Subcutaneous abdominal adipose tissue (tissue), 5 donors: Measurements from ENCODE around the gene ABHD18.
A peak's percentile ranks its signal among the peaks of the same experiment; 100 is the strongest.
"Not testable (repeated sequence)": the region's sequence is repeated elsewhere in the genome, so short reads cannot be mapped to it uniquely, and the experiment has no call there.

Experiments used
- H3K27ac ChIP-seq: one replicate; pipeline ENCODE4 v1.7.0; 2013; ENCODE audit warnings: low read depth, mild to moderate bottlenecking, inconsistent platforms, low read length, moderate library complexity
- H3K27me3 ChIP-seq, 5 donors: one replicate each; pipeline ENCODE4 v1.7.0; 2013; ENCODE audit warnings: low read length in 5 of 5, inconsistent platforms in 1 of 5; ENCODE audit not compliant: control insufficient read depth in 5 of 5, insufficient read depth in 4 of 5
- H3K36me3 ChIP-seq, 5 donors: one replicate each; pipeline ENCODE4 v1.7.0; 2013; ENCODE audit warnings: low read length in 5 of 5; ENCODE audit not compliant: control insufficient read depth in 5 of 5, insufficient read depth in 5 of 5
- H3K4me1 ChIP-seq, 5 donors: one replicate each; pipeline ENCODE4 v1.7.0; 2013; ENCODE audit warnings: low read length in 5 of 5, mild to moderate bottlenecking in 3 of 5, moderate library complexity in 1 of 5; ENCODE audit not compliant: control insufficient read depth in 5 of 5, insufficient read depth in 5 of 5
- H3K4me3 ChIP-seq, 5 donors: one replicate each; pipeline ENCODE4 v1.7.0; 2013; ENCODE audit warnings: low read length in 5 of 5, low read depth in 1 of 5
- H3K9ac ChIP-seq, 5 donors: one replicate each; pipeline ENCODE4 v1.7.0; 2013; ENCODE audit warnings: low read length in 5 of 5, mild to moderate bottlenecking in 4 of 5, moderate library complexity in 3 of 5
- H3K9me3 ChIP-seq, 5 donors: one replicate each; pipeline ENCODE4 v1.7.0; 2013; ENCODE audit warnings: low read length in 5 of 5; ENCODE audit not compliant: control insufficient read depth in 5 of 5
- donor health status: healthy.
- donor health status: healthy.
- donor health status: healthy.
- donor health status: healthy.
- donor health status: healthy.

Gene ABHD18

DNA sequence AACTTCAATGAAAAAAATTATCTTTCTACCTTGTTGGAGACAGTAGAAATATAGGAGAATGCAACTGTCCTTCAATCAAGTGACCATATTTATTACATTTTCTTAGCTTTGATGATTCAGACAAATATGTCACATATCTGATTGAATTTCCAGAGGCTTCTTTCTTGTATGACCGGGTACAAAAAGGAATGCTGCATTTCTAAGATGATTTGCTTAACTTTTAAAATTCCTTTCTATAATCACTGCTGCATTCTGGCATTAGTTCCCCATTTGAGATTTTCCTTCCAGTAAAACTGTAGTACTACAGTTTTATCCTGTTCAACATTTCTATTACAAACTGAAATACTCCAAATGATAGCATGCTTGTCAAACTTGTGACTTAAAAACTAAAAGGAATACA is 5.4 kb upstream of the ABHD18 start:
- Histone ChIP-seq H3K27ac (no peak overlapping the region), H3K9me3 (no peaks in the 10 kb centered on the region)

DNA sequence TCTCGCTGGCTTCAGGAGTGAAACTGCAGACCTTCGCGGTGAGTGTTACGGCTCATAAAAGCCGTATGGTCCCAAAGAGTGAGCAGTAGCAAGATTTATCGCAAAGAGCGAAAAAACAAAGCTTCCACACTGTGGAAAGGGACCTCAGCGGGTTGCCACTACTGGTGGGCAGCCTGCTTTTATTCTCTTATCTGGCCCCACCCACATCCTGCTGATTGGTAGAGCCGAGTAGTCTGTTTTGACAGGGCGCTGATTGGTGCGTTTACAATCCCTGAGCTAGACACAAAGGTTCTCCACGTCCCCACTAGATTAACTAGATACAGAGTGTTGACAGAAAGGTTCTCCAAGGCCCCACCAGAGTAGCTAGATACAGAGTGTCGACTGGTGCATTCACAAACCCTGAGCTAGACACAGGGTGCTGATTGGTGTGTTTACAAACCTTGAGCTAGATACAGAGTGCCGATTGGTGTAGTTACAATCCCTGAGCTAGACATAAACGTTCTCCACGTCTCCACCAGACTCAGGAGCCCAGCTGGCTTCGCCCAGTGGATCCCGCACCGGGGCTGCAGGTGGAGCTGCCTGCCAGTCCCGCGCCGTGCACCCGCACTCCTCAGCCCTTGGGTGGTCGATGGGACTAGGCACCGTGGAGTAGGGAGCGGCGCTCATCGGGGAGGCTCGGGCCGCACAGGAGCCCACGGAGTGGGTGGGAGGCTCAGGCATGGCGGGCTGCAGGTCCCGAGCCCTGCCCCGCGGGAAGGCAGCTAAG is 1.4 kb upstream of the ABHD18 start:
- H3K27ac ChIP-seq = not testable (repeated sequence)
- H3K4me3 ChIP-seq = peak overlapping the region in 2 of 5 donors; percentile 91 to 98

More for the DNA sequence above, 5.4 kb upstream of the ABHD18 start:
- Histone ChIP-seq H3K9ac (no peak overlapping the region), H3K4me1 (peaks cover 0 to 3% (median 2%) of the 10 kb centered on the region in 5 donors), H3K27me3 (no peaks in the 10 kb centered on the region), H3K36me3 (peaks cover 0 to 4% (median 0%) of the 10 kb centered on the region in 5 donors), H3K4me3 (no peak overlapping the region)

DNA sequence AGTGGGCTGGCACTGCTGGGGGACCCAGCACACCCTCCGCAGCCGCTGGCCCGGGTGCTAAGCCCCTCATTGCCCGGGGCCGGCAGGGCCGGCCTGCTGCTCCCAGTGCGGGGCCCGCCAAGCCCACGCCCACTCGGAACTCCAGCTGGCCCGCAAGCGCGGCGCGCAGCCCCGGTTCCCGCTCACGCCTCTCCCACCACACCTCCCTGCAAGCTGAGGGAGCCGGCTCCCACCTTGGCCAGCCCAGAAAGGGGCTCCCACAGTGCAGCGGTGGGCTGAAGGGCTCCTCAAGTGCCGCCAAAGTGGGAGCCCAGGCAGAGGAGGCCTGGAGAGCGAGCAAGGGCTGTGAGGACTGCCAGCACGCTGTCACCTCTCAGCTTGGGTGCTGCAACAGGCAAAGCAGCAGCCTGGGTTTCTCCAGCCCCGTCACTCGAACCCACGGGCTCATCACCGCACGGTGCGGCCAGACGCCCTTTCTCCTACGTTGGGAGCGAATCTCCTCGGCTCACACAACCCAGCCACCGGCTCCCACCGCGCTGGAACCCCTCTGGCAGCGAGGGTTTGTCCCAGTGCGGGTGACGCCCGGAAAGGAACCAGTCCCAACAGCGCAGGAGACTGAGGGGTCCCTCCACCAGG is 662 bp upstream of the ABHD18 start:
- H3K27me3 ChIP-seq, H3K9me3 ChIP-seq, H3K36me3 ChIP-seq: not testable (repeated sequence)
- H3K27ac ChIP-seq = peak overlapping the region; percentile 86
- peaks cover 0 to 12% (median 10%) of the 10 kb centered on the region in 5 donors for H3K4me1 ChIP-seq
- H3K9ac ChIP-seq = peak overlapping the region; percentile 73 to 99 (median 92)
- peak overlapping the region; percentile 81 to 98 (median 97) for H3K4me3 ChIP-seq

More for the DNA sequence above, 1.4 kb upstream of the ABHD18 start:
- H3K9ac ChIP-seq, H3K9me3 ChIP-seq, H3K27me3 ChIP-seq, H3K36me3 ChIP-seq: not testable (repeated sequence)
- peaks cover 0 to 12% (median 10%) of the 10 kb centered on the region in 5 donors for H3K4me1 ChIP-seq

DNA sequence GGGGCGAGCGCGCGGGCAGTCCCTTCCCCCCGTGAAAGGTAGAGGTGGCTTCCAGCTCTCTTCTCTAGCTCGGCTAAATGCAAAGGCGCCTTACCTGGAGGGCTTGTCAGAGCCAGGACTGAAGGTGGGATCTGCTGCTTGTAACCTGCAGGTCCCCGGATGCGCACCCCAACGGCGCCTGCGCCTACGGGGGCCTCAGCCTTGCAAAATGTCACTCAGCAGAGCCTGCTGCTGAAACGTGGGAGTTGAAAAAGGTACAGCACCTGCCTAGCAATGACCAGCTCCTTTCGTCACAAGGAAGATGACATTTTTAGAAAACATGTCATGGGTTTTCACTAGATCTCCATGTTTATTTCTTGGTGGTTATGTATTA is 583 bp downstream of the ABHD18 start:
- H3K36me3 ChIP-seq = no peaks in the 10 kb centered on the region
- peak overlapping the region; percentile 73 to 99 (median 86) for H3K9ac ChIP-seq
- no peaks in the 10 kb centered on the region for H3K27me3 ChIP-seq
- H3K4me3 ChIP-seq = peak overlapping the region; percentile 76 to 98 (median 91)
- H3K27ac ChIP-seq = peak overlapping the region; percentile 86
- H3K9me3 ChIP-seq = no peaks in the 10 kb centered on the region
- H3K4me1 ChIP-seq = peaks cover 0 to 12% (median 10%) of the 10 kb centered on the region in 5 donors

DNA sequence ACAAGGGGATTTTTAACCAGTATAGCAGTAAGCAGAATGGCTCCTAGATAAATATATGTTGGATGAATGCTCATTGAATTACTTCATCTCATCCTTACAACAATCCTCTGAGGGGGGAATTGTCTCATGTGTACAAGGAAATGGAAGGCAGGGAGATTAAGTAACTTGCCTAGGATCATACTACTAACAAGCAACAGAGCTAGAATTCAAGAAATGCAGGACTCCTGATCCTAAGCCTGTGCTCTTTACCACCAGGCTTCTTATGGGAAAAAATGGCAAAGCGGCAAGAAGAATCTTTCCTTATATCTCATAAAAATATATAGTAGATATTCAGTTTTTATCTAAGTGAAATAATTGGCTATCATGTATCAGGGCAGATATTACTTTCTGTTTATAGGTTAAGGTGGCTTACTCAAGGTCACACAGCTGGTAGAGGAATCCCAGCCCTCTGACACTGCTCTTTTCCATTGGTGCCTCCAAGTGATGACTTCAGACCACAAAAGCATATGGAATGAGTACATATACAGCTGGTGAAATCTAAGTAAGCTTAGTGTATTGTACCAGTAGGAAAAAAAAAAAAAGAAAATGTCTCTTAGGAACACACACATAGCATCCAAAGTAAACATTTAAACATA is 2.1 kb downstream of the ABHD18 start:
- Histone ChIP-seq H3K4me3 (no peak overlapping the region), H3K36me3 (no peaks in the 10 kb centered on the region), H3K9me3 (no peaks in the 10 kb centered on the region), H3K9ac (no peak overlapping the region), H3K27ac (no peak overlapping the region), H3K27me3 (no peaks in the 10 kb centered on the region), H3K4me1 (peaks cover 0 to 12% (median 10%) of the 10 kb centered on the region in 5 donors)

- H3K4me1 ChIP-seq = peaks cover 0 to 12% (median 10%) of the 10 kb centered on the region in 5 donors
- H3K9me3 ChIP-seq = no peaks in the 10 kb centered on the region
- H3K36me3 ChIP-seq = peaks cover 0 to 4% (median 0%) of the 10 kb centered on the region in 5 donors
- no peaks in the 10 kb centered on the region for H3K27me3 ChIP-seq
- H3K27ac ChIP-seq = no peak overlapping the region
- H3K4me3 ChIP-seq = no peak overlapping the region
- H3K9ac ChIP-seq = no peak overlapping the region
These were observed 3.4 kb downstream of the ABHD18 start for GRCh38 chr4:127968586-127968985.

GRCh38 chr4:127970925-127971324 is 5.7 kb downstream of the ABHD18 start:
- not testable (repeated sequence) for H3K27ac ChIP-seq, H3K9ac ChIP-seq, H3K36me3 ChIP-seq, H3K4me1 ChIP-seq, H3K9me3 ChIP-seq, H3K4me3 ChIP-seq, H3K27me3 ChIP-seq

GRCh38 chr4:127975121-127975770 is 10.0 kb downstream of the ABHD18 start:
- H3K9ac ChIP-seq = no peak overlapping the region
- H3K4me3 ChIP-seq = no peak overlapping the region
- peaks cover 0 to 3% (median 2%) of the 10 kb centered on the region in 5 donors for H3K9me3 ChIP-seq
- no peaks in the 10 kb centered on the region for H3K27me3 ChIP-seq
- H3K27ac ChIP-seq = no peak overlapping the region
- H3K36me3 ChIP-seq = peaks cover 0 to 6% (median 2%) of the 10 kb centered on the region in 5 donors
- no peaks in the 10 kb centered on the region for H3K4me1 ChIP-seq

- Histone ChIP-seq H3K9me3 (peaks cover 0 to 3% (median 2%) of the 10 kb centered on the region in 5 donors), H3K9ac (no peak overlapping the region), H3K27me3 (no peaks in the 10 kb centered on the region), H3K4me3 (no peak overlapping the region), H3K36me3 (peaks cover 0 to 3% (median 0%) of the 10 kb centered on the region in 5 donors), H3K27ac (no peak overlapping the region), H3K4me1 (no peaks in the 10 kb centered on the region)
These were observed 13.7 kb downstream of the ABHD18 start for GRCh38 chr4:127978930-127979329.
